Stomach (tissue), 4 donors: Measurements from ENCODE around the gene NSUN7.

Experiments
- CTCF ChIP-seq, 7 experiments: fragments of 450-650 bp in 4 of 7; fragments of 200-600 bp in 3 of 7; sonication (generic) in 3 of 7; IDR thresholded peaks; one replicate each; pipeline ENCODE4 v1.5.1; 2016 to 2019; ENCODE audit warnings: antibody characterized with exemption in 7 of 7, control low read depth in 2 of 7, mild to moderate bottlenecking in 1 of 7
- EP300 ChIP-seq: sonication (generic); formaldehyde crosslinking; IDR thresholded peaks from one replicate; pipeline ENCODE4 v1.6.1; 2017; ENCODE audit warnings: antibody characterized with exemption
- POLR2A ChIP-seq, 4 donors: fragments of 450-650 bp; IDR thresholded peaks; one replicate each; pipeline ENCODE4 v1.6.1; 2016; ENCODE audit warnings: antibody characterized with exemption in 4 of 4, control low read depth in 2 of 4, mild to moderate bottlenecking in 1 of 4, moderate library complexity in 1 of 4
- POLR2AphosphoS5 ChIP-seq, 3 donors: sonication (generic); formaldehyde crosslinking; IDR thresholded peaks; one replicate each; pipeline ENCODE4 v1.6.1; 2016; ENCODE audit warnings: antibody characterized with exemption in 3 of 3

GRCh38 chr4:40848940-40849339 is 99.2 kb downstream of the NSUN7 start:
- TF ChIP-seq POLR2A (IDR thresholded peaks at IDR 0.05) (no peak), CTCF (IDR thresholded peaks at IDR 0.05) (no peak), POLR2AphosphoS5 (IDR thresholded peaks at IDR 0.05) (no peak), EP300 (no peak)
